Activated CD4-positive, alpha-beta T cell treated with anti-CD3 and anti-CD28 coated beads for 36 hours (primary cell): ENCODE measurements around the gene ACOXL. TPM values are rescaled to one million over a fixed set of nuclear protein-coding genes. Genes with fewer than 3 reads are reported as not detected.

Source experiments
- ATAC-seq: fragments of 200-7000 bp; cut with Tn5 transposase; one replicate; pipeline ENCODE4 v1.10.0; 2021; ENCODE audit warnings: mild to moderate bottlenecking, moderate library complexity
- CTCF ChIA-PET: fragments of 350-600 bp; sonication (Branson Sonifier 250); formaldehyde crosslinking; loops from one replicate; lab custom pipeline; 2021; ENCODE audit warnings: antibody characterized with exemption; lab: Charles Lee
- POLR2A ChIA-PET: fragments of 350-600 bp; sonication (Branson Sonifier 250); formaldehyde crosslinking; loops from one replicate; lab custom pipeline; 2021; ENCODE audit warnings: antibody characterized with exemption, inconsistent platforms; lab: Charles Lee
- DNase-seq: peaks from one replicate; pipeline ENCODE4 v3.0.0-alpha.2; 2020
- H3K27ac Mint-ChIP-seq: one replicate; pipeline ENCODE4 v1.8.0; 2021; ENCODE audit warnings: mixed read lengths
- H3K27me3 Mint-ChIP-seq: one replicate; pipeline ENCODE4 v1.8.0; 2021; ENCODE audit warnings: mixed read lengths
- H3K36me3 Mint-ChIP-seq: one replicate; pipeline ENCODE4 v1.8.0; 2021; ENCODE audit warnings: low read depth, mixed read lengths
- H3K4me1 Mint-ChIP-seq: one replicate; pipeline ENCODE4 v1.8.0; 2021; ENCODE audit warnings: mixed read lengths
- H3K4me3 Mint-ChIP-seq: one replicate; pipeline ENCODE4 v1.8.0; 2021; ENCODE audit warnings: mild to moderate bottlenecking, moderate library complexity, mixed read lengths
- H3K9me3 Mint-ChIP-seq: one replicate; pipeline ENCODE4 v1.8.0; 2021; ENCODE audit warnings: low read depth, mixed read lengths
- intact Hi-C, 2 experiments: fragments of 100-400 bp; cut with DNase I in 1 of 2; cut with micrococcal nuclease in 1 of 2; formaldehyde crosslinking; loops; one replicate each; pipeline versions ENCODE4 v1.14.2 to v1.15.1; 2022 to 2024; cut with DNase I, micrococcal nuclease
- total RNA-seq, 2 experiments: library from RNA; stranded (reverse); gene quantifications; one replicate each; pipeline ENCODE4 v1.2.3, GENCODE V29; 2021

The ACOXL gene
- total RNA-seq, 2 experiments from 2014 or later: 0.23 TPM; not detected in 1

DNA sequence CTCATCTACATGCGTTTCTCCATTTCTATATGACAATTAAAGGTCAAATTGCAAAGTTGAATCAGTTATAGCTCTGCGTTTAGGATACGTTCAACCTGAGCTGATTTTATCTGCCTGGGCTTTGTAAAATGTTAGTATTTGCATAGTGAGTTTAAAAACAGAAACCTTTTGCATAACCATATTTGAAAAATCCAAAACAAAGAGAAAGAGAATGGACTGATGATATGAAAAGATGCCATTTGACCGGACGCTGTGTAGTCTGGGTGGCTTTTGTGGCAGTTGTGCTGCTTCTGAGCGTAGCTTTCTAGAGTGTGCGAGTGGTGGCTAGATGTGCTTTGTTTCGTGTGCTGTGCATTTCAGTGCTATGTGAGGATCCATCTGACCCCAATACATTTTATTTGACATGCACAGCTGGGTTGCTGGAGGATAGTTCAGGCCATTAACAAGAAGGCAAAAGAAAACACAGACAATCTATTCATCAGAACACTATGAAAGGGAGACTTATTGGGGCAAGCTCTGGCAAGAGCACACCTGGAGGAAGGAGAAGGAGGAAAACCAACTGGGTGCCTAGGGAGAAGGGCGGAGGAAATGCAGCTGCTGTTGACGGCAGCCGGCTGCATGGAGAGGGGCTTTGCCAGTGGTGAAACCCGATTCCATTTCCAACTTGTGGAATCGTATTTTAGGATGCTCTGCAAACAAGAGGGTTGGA is 126.8 kb downstream of the ACOXL start:
- Mint-ChIP-seq H3K4me1 (peaks cover 43% of the 10 kb centered on the region), H3K9me3 (peaks cover 1% of the 10 kb centered on the region), H3K36me3 (no peaks in the 10 kb centered on the region), H3K27me3 (peaks cover 62% of the 10 kb centered on the region), H3K4me3 (peak overlapping the region; percentile 22), H3K27ac (peak overlapping the region; percentile 52)
- ATAC-seq (peak; percentile 36), DNase-seq (no peak)
- POLR2A ChIA-PET: interaction anchor here (0.6 to 2.3 kb wide), 4 partner anchors 7 to 48 kb away, joined by 3 to 25 read pairs (median 6); no protein-coding TSS in a partner anchor
- intact Hi-C loops: loop anchor here (1.0 to 10.0 kb wide), 6 partner anchors 7 to 846 kb away; no protein-coding TSS in a partner anchor
- CTCF ChIA-PET: interaction anchor here (0.6 to 1.6 kb wide), 6 partner anchors 10 to 766 kb away, joined by 3 to 5 read pairs (median 3); no protein-coding TSS in a partner anchor

DNA sequence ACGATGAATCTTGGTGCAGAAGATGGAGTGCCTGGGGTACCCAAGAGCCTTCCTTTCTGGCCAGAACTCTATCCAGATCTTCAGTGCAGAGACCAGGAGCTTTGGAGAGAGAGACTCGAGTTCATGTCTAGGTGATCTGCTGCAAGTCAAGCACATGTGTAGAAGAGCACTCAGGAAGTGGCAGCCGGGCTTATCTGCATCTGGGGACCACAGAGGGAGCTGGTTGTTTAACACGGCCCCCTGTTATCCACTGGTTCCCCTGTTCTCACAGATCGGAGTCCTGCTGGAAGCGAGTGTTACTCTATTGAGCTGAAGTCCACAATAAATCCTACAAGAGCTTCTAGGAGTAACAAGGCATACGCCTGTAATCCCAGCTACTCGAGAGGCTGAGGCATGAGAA is 128.3 kb downstream of the ACOXL start:
- DNase-seq (no peak), ATAC-seq (no peak)
- no peaks in the 10 kb centered on the region for H3K36me3 Mint-ChIP-seq
- peaks cover under 1% of the 10 kb centered on the region for H3K9me3 Mint-ChIP-seq
- peaks cover 49% of the 10 kb centered on the region for H3K4me1 Mint-ChIP-seq
- no peak overlapping the region for H3K27ac Mint-ChIP-seq
- POLR2A ChIA-PET: interaction anchor here (0.8 kb wide), 1 partner anchor 15 kb away, joined by 3 read pairs; no protein-coding TSS in a partner anchor
- CTCF ChIA-PET: interaction anchor here (1.0 to 1.8 kb wide), 3 partner anchors 16 to 20 kb away, joined by 5 read pairs; no protein-coding TSS in a partner anchor
- H3K4me3 Mint-ChIP-seq: no peak overlapping the region
- peaks cover 53% of the 10 kb centered on the region for H3K27me3 Mint-ChIP-seq
- intact Hi-C loops: no loop called here

DNA sequence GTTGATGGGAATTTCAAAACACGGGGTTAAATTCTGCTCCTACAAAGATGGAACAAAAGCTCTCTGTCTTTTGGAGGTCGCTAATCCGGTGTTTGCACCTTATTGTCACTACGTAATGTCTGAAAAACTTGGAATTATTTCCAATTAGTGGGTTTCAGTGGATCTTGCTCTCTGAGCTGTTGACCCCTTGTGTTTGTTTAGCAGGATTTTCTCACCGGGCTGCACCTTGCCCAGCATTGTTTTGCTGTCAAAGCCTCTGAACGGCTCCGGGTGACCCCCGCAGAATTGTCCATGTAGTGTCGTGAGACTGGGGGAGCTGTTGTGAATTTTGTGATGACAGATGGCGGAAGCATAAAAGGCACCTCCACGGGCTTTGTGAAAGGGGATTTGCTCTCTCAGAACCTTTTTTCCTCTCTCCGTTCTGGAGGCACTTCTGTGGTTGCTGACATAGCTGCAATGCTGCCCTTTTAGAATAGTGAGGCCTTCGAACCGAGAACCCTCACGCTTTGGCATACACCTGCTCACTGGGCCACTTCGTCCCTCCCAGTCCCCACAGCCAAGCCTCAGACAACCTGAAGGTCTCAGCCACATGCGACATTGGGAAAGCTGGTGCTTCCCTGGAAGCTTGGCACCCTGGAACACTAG is 129.4 kb downstream of the ACOXL start:
- Mint-ChIP-seq H3K4me3 (no peak overlapping the region), H3K27ac (no peak overlapping the region), H3K4me1 (peaks cover 60% of the 10 kb centered on the region), H3K9me3 (no peaks in the 10 kb centered on the region), H3K36me3 (no peaks in the 10 kb centered on the region), H3K27me3 (peaks cover 44% of the 10 kb centered on the region)
- CTCF ChIA-PET: interaction anchor here (0.6 to 1.8 kb wide), 6 partner anchors 8 to 255 kb away, joined by 3 to 5 read pairs (median 4); no protein-coding TSS in a partner anchor
- no peak for DNase-seq
- POLR2A ChIA-PET: interaction anchor here (0.8 kb wide), 1 partner anchor 14 kb away, joined by 3 read pairs; no protein-coding TSS in a partner anchor
- no peak for ATAC-seq
- intact Hi-C loops: no loop called here

DNA sequence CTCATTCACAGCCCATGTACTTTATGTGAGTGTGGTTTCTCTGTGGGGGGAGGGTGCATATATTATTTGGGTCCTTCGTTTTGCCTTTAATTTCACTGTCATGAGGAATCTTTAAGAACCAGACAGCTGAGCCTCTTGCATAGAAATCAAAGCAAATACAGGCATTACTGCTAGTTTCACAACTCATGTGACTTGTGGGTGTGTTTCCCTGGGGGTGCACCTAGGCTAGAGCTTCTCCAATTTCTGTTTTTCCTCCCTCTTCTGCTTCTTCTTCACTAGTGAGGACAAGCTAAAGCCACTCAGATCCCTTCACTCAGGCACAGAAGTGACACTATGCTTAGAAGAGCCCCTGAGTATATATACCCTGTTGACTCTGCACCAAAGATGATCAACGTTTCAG is 131.4 kb downstream of the ACOXL start:
- Mint-ChIP-seq H3K36me3 (no peaks in the 10 kb centered on the region), H3K4me1 (peaks cover 60% of the 10 kb centered on the region), H3K27ac (no peak overlapping the region), H3K4me3 (no peak overlapping the region), H3K27me3 (peaks cover 52% of the 10 kb centered on the region), H3K9me3 (no peaks in the 10 kb centered on the region)
- DNase-seq: no peak
- POLR2A ChIA-PET: no interaction called here
- intact Hi-C loops: no loop called here
- CTCF ChIA-PET: interaction anchor here (0.7 to 1.2 kb wide), 2 partner anchors 10 to 51 kb away, joined by 3 to 4 read pairs; no protein-coding TSS in a partner anchor
- no peak for ATAC-seq

DNA sequence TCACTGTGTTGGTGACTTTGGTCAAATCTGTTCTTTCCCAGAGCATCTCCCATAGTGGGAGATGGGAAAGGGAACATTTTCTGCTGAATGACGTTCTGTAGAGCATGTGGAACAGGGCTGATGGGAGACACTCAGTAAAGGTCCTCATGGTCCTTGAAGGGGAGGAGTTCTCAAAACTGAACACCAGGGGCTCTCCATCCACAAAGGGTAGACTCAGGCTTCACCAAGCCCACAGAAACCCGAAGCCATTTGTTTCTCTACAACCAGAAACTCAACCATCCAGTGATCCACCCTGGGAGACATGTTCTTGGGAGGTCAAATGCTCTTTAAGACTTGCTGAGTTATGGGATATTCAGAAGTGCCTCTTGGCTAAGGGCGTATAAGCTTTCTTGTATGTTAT is 131.8 kb downstream of the ACOXL start:
- peaks cover 55% of the 10 kb centered on the region for H3K4me1 Mint-ChIP-seq
- H3K9me3 Mint-ChIP-seq: no peaks in the 10 kb centered on the region
- ChIA-PET POLR2A (no interaction called here), CTCF (interaction anchor here (0.7 to 1.2 kb wide), 2 partner anchors 10 to 52 kb away, joined by 3 to 4 read pairs; no protein-coding TSS in a partner anchor)
- ATAC-seq: no peak
- H3K4me3 Mint-ChIP-seq: no peak overlapping the region
- DNase-seq: no peak
- H3K27me3 Mint-ChIP-seq: peaks cover 53% of the 10 kb centered on the region
- no peaks in the 10 kb centered on the region for H3K36me3 Mint-ChIP-seq
- H3K27ac Mint-ChIP-seq: no peak overlapping the region
- intact Hi-C loops: no loop called here

DNA sequence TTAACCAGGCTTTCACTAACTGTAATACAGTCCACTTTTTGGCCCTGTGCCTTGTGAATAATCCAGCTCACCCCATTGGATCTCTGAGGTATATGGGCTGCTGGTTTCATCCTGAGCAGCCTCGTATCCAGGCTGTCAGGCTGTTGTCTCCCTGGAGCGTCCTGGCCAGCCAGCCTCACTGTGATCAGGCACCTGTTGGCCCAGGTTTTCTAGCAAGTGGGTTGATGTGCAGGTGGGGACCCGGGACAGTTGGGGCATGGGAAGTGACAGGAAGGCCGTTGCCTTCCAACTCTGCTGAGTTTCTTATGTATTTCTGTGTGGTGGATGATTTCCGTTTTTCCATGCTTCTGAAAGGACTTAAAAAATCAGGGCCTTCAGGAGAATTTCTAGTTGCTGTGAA is 132.4 kb downstream of the ACOXL start:
- Mint-ChIP-seq H3K9me3 (no peaks in the 10 kb centered on the region), H3K27me3 (peaks cover 54% of the 10 kb centered on the region), H3K4me3 (no peak overlapping the region), H3K4me1 (peaks cover 50% of the 10 kb centered on the region), H3K27ac (no peak overlapping the region), H3K36me3 (no peaks in the 10 kb centered on the region)
- DNase-seq (no peak), ATAC-seq (no peak)
- intact Hi-C loops: loop anchor here (1.0 to 5.0 kb wide), 9 partner anchors 17 to 303 kb away; partner anchors contain the start of gene BUB1 (in 1 of the 2)
- ChIA-PET CTCF (interaction anchor here (1.2 kb wide), 1 partner anchor 52 kb away, joined by 4 read pairs; no protein-coding TSS in a partner anchor), POLR2A (interaction anchor here (0.6 kb wide), 2 partner anchors 14 to 70 kb away, joined by 3 to 5 read pairs; no protein-coding TSS in a partner anchor)

DNA sequence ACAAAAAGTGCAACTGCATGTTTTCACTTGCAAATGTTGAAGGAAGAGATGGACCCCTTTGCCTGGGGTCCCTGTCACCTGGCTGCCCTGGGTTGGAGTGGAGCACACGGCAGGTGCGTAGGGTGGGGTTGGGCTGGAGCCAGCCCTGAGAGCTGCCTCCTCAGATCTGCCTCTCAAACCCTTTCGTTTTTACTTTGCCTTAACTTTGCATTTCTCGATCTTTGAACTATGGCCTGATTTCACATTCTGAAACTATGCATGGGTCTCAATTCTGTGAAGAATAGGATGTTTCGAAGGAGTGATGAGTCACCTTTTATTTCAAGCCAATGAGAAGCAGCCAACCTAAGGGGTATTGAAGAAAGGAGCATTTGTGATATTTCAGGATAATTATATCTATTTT is 132.8 kb downstream of the ACOXL start:
- ChIA-PET CTCF (interaction anchor here (1.2 kb wide), 1 partner anchor 53 kb away, joined by 4 read pairs; no protein-coding TSS in a partner anchor), POLR2A (interaction anchor here (0.6 kb wide), 2 partner anchors 14 to 70 kb away, joined by 3 to 5 read pairs; no protein-coding TSS in a partner anchor)
- Mint-ChIP-seq H3K4me3 (no peak overlapping the region), H3K27ac (no peak overlapping the region), H3K36me3 (no peaks in the 10 kb centered on the region), H3K4me1 (peaks cover 46% of the 10 kb centered on the region), H3K9me3 (no peaks in the 10 kb centered on the region), H3K27me3 (peaks cover 54% of the 10 kb centered on the region)
- ATAC-seq: peak; percentile 80
- intact Hi-C loops: loop anchor here (1.0 to 5.0 kb wide), 9 partner anchors 18 to 302 kb away; partner anchors contain the start of gene BUB1 (in 1 of the 2)
- DNase-seq: peak; percentile 67

DNA sequence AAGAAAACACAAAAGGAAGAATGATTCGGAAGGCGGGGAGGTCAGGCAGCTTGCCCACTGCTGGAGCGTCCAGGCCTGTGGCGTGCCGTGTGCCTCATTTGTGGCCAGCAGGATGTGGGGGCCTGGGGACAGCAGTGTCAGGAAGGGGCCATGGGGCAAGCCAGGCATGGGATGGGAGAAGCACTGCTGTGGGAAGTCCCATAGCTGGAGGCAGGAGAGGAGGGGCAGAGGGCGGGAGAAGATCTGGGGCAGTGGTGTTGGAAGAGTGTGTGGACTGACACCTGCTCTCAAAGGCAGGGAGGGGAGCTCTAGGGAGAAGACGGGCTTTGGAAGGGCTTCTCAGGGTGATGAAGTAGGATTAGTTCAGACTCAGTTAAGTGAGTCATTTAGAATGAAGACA is 133.7 kb downstream of the ACOXL start:
- H3K4me1 Mint-ChIP-seq: peaks cover 38% of the 10 kb centered on the region
- H3K27me3 Mint-ChIP-seq: peaks cover 49% of the 10 kb centered on the region
- no peaks in the 10 kb centered on the region for H3K36me3 Mint-ChIP-seq
- DNase-seq (peak; percentile 20), ATAC-seq (peak; percentile 21)
- H3K9me3 Mint-ChIP-seq: no peaks in the 10 kb centered on the region
- CTCF ChIA-PET: interaction anchor here (0.6 to 1.5 kb wide), 5 partner anchors 10 to 1908 kb away, joined by 3 to 5 read pairs (median 4); no protein-coding TSS in a partner anchor
- intact Hi-C loops: loop anchor here (1.0 to 5.0 kb wide), 10 partner anchors 8 to 301 kb away; partner anchors contain the start of gene BUB1 (in 1 of the 2)
- H3K4me3 Mint-ChIP-seq: no peak overlapping the region
- POLR2A ChIA-PET: interaction anchor here (0.9 to 1.0 kb wide), 2 partner anchors 8 to 255 kb away, joined by 3 to 7 read pairs; partner anchors contain the start of gene BCL2L11
- peak overlapping the region; percentile 5 for H3K27ac Mint-ChIP-seq

DNA sequence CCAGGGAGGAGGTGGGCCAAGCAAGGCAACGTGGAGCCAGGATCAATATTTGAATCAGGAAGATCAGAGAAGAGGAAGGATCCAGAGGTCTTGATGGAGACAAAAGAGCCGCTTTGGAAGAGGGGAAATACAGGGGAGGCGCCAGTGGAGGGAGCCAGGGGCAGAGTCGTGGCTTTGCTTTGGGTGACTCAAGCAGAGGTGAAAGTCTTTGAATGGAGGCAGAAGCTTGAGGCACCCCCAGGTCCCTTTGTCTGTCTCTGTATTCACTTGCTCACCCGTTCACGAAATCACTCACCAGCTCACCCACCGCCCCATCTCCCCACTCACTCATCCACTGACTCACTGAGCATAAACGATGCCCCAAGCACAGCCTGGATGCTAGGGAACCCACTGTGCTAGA is 134.1 kb downstream of the ACOXL start:
- H3K4me1 Mint-ChIP-seq: peaks cover 36% of the 10 kb centered on the region
- H3K4me3 Mint-ChIP-seq: no peak overlapping the region
- CTCF ChIA-PET: interaction anchor here (0.6 to 1.5 kb wide), 5 partner anchors 9 to 1908 kb away, joined by 3 to 5 read pairs (median 4); no protein-coding TSS in a partner anchor
- DNase-seq (peak; percentile 88), ATAC-seq (peak; percentile 88)
- H3K36me3 Mint-ChIP-seq: no peaks in the 10 kb centered on the region
- peaks cover 48% of the 10 kb centered on the region for H3K27me3 Mint-ChIP-seq
- POLR2A ChIA-PET: interaction anchor here (0.9 to 1.0 kb wide), 2 partner anchors 9 to 254 kb away, joined by 3 to 7 read pairs; partner anchors contain the start of gene BCL2L11
- H3K27ac Mint-ChIP-seq: peak overlapping the region; percentile 5
- intact Hi-C loops: loop anchor here (1.0 to 5.0 kb wide), 10 partner anchors 8 to 301 kb away; partner anchors contain the start of gene BUB1 (in 1 of the 2)
- H3K9me3 Mint-ChIP-seq: no peaks in the 10 kb centered on the region

DNA sequence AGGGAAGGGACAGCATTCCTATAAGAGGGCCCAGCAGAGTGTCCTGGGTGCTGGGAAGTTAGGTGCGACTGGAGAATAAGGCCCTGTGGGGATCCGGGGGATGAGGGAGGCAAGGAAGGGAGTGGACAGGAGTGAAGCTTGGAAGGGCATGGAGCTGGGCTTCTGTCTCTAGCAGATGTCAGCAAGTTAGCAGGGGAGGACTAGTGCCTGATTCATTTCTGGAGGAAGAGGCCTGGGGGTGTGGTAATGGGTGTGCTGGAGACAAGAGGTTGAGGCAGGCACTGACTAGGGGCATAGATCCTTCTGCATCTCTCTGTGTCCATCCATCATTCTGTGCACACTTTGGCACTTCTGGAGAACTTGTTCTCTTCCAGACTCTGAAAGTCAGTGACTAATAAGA is 134.7 kb downstream of the ACOXL start:
- CTCF ChIA-PET: interaction anchor here (0.9 to 1.5 kb wide), 4 partner anchors 9 to 20 kb away, joined by 3 to 5 read pairs (median 4); no protein-coding TSS in a partner anchor
- intact Hi-C loops: loop anchor here (5.0 kb wide), 6 partner anchors 60 to 300 kb away; partner anchors contain the start of gene BUB1 (in 1 of the 2)
- ATAC-seq (peak; percentile 15), DNase-seq (peak; percentile 53)
- no peak overlapping the region for H3K4me3 Mint-ChIP-seq
- H3K36me3 Mint-ChIP-seq: no peaks in the 10 kb centered on the region
- peak overlapping the region; percentile 43 for H3K27ac Mint-ChIP-seq
- POLR2A ChIA-PET: interaction anchor here (0.9 to 1.0 kb wide), 2 partner anchors 9 to 253 kb away, joined by 3 to 7 read pairs; partner anchors contain the start of gene BCL2L11
- peaks cover 46% of the 10 kb centered on the region for H3K27me3 Mint-ChIP-seq
- no peaks in the 10 kb centered on the region for H3K9me3 Mint-ChIP-seq
- peaks cover 41% of the 10 kb centered on the region for H3K4me1 Mint-ChIP-seq
